ENCODE measurements around the gene BMPER. TPM values are rescaled to one million over a fixed set of nuclear protein-coding genes. Genes with fewer than 3 reads are reported as not detected.

BMPER gene
- total RNA-seq, 1 donor from 2014 or later: 5.2 TPM

DNA sequence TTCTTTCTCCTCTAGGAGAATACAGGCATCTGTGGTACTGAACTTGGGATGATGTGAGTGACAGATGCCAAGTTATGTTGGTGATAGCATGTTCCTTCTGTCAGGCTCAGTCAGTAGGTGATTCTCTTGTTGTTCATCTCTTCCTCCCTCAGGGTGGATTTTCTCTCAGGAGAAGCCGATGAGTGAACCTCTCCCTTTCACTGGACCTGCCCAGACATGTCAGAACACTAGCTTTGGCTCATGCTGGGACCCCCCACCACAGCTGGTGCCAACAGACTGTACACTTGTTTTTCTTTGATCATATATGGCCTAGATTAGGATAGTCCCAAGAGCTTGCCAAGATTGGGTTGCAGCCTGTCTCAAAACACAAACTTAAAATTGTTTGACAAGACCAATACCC, 129.4 kb downstream of the BMPER start:
- Histone ChIP-seq H3K4me3 (no peak overlapping the region), H3K36me3 (no peaks in the 10 kb centered on the region), H3K27me3 (no peaks in the 10 kb centered on the region), H3K9me3 (no peaks in the 10 kb centered on the region), H3K27ac (no peak overlapping the region), H3K4me1 (no peaks in the 10 kb centered on the region)
- DNase-seq (ENCODE audit: extremely low spot score in 2 of 2): no peak
- intact Hi-C loops (cut with DNase I): no loop called here
- no peak for TF ChIP-seq POLR2AphosphoS5 (IDR thresholded peaks at IDR 0.05; ENCODE audit: insufficient read depth in 1 of 2, low read depth in 1 of 2)
- TF ChIP-seq POLR2A (IDR thresholded peaks at IDR 0.05): no peak
- TF ChIP-seq, protein P1, sequence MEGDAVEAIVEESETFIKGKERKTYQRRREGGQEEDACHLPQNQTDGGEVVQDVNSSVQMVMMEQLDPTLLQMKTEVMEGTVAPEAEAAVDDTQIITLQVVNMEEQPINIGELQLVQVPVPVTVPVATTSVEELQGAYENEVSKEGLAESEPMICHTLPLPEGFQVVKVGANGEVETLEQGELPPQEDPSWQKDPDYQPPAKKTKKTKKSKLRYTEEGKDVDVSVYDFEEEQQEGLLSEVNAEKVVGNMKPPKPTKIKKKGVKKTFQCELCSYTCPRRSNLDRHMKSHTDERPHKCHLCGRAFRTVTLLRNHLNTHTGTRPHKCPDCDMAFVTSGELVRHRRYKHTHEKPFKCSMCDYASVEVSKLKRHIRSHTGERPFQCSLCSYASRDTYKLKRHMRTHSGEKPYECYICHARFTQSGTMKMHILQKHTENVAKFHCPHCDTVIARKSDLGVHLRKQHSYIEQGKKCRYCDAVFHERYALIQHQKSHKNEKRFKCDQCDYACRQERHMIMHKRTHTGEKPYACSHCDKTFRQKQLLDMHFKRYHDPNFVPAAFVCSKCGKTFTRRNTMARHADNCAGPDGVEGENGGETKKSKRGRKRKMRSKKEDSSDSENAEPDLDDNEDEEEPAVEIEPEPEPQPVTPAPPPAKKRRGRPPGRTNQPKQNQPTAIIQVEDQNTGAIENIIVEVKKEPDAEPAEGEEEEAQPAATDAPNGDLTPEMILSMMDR (IDR thresholded peaks at IDR 0.05): no peak

DNA sequence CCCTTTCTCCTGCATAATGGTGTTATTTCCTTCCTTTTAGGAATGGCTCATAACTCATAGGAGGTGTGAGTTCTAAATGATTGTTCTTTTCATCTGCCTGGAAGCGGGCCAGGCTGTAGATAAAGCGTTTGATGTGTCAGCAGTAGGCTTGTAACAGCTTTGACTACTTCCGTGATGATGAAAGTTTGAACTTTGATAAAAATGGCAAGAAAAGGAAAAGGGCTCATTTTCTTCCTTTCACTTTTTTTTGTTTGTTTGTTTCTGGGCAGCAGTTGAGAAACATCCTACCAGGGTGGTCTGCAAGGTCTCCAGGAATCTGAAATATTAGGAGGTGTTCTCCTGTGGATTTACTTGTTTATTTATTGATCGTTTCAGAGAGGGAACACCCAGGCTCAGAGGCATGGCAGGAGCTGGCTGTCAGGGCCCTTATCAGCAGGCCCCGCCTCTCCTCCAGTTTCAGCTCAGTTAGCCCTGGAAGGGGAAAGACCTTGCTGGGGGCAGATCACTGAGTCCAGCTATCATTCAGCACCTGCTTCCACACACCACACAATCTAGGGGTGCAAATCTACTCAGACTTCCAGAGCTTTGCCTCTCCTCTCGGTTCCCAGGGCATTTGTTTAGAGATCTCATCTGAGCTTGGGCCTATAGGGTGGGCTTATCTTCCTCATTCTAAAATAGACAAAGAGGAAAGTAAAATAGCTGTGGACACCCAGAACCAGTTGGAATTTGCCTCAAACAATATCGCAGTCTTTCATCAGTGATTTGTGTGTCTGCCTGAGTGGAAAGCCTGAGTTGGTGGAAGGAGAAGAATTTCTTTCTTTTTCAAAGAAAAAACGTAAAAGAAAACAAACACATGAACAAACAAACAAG, 130.9 kb downstream of the BMPER start:
- Histone ChIP-seq H3K9me3 (no peaks in the 10 kb centered on the region), H3K4me1 (no peaks in the 10 kb centered on the region), H3K36me3 (no peaks in the 10 kb centered on the region), H3K27me3 (no peaks in the 10 kb centered on the region), H3K27ac (no peak overlapping the region), H3K4me3 (no peak overlapping the region)
- TF ChIP-seq POLR2AphosphoS5 (IDR thresholded peaks at IDR 0.05; ENCODE audit: insufficient read depth in 1 of 2, low read depth in 1 of 2) (no peak), POLR2A (IDR thresholded peaks at IDR 0.05) (no peak)
- TF ChIP-seq, protein P1 (IDR thresholded peaks at IDR 0.05): no peak
- intact Hi-C loops (cut with DNase I): no loop called here
- DNase-seq (ENCODE audit: extremely low spot score in 2 of 2): no peak

DNA sequence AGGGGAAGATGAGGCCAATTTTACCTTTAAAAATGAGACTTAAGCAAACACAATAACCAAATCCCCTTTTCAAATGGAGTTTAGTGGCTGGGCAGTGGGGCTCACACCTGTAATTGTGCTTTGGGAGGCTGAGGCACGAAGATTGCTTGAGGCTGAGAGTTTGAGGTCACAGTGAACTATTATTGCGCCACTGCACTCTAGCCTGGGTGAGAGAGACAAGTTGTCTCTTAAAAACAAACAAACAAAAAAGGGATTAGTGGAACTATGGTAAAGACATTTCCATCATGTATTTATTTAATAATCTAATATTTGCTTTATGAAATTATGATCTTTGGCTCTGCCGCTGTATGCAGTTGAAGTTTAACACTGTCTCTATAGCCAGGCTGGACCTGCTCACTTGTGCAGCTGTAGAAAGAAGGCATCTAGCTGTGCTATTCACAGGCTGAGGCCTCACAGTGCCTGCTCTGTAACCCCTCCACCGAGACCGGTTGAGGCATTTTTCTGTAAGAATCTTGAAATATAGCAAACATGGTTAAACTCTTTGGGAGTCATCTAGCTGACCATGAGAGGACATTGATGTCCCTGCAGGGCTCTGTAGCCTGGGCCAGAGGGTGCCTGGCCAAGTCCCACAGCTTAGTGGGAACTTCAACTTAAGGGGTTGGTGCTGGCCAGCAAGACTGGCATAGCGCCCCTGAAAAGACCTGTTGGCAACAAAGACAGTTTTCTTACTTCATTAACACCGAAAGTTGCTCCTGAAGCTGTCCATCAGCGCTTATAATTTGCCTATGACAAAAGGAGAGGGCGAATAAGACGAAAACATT, 131.8 kb downstream of the BMPER start:
- no peaks in the 10 kb centered on the region for H3K36me3 ChIP-seq
- no peak overlapping the region for H3K27ac ChIP-seq
- H3K4me3 ChIP-seq: no peak overlapping the region
- H3K9me3 ChIP-seq: no peaks in the 10 kb centered on the region
- H3K4me1 ChIP-seq: no peaks in the 10 kb centered on the region
- intact Hi-C loops (cut with DNase I): no loop called here
- DNase-seq (ENCODE audit: extremely low spot score in 2 of 2): no peak
- no peaks in the 10 kb centered on the region for H3K27me3 ChIP-seq
- no peak for TF ChIP-seq POLR2AphosphoS5 (IDR thresholded peaks at IDR 0.05; ENCODE audit: insufficient read depth in 1 of 2, low read depth in 1 of 2)
- TF ChIP-seq POLR2A (IDR thresholded peaks at IDR 0.05): no peak
- TF ChIP-seq, protein P1 (IDR thresholded peaks at IDR 0.05): no peak

DNA sequence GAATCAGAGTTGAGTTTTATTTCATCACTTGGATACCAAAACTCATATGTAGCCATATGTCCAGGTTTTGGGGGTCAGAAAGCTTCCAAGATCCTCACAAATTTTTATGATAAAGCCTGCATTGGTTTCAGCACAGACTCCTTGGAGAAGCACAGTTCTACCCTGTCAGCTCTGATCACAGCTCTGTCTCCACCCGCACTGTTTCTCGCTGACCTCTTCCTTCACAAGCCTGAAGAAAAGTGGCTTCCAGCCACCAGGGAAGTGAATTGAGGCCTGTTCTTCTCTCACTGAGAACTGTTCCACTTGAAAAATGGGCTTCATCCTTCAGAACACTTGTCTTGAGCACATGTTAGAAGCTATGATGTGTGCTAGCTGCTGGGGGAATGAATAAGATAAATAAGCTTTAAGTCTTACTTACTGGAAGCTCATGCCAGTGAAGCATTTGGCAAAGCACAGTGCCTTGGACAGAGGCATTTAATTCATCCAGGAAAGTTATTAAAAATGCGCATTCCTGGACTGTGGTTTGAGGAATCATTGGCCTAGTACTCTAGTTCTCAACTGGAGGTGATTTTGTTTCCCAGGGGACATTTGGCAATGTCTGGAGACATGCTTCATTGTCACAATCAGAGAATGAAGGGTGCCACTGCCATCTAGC, 133.6 kb downstream of the BMPER start:
- no peak for TF ChIP-seq POLR2AphosphoS5 (IDR thresholded peaks at IDR 0.05; ENCODE audit: insufficient read depth in 1 of 2, low read depth in 1 of 2)
- TF ChIP-seq POLR2A (IDR thresholded peaks at IDR 0.05): no peak
- TF ChIP-seq, protein P1 (IDR thresholded peaks at IDR 0.05): no peak
- intact Hi-C loops (cut with DNase I): no loop called here

More for the DNA sequence above, 133.6 kb downstream of the BMPER start:
- no peaks in the 10 kb centered on the region for H3K9me3 ChIP-seq
- H3K4me3 ChIP-seq: no peak overlapping the region
- no peak for DNase-seq (ENCODE audit: extremely low spot score in 2 of 2)
- no peaks in the 10 kb centered on the region for H3K4me1 ChIP-seq
- H3K27ac ChIP-seq: no peak overlapping the region
- no peaks in the 10 kb centered on the region for H3K27me3 ChIP-seq
- H3K36me3 ChIP-seq: no peaks in the 10 kb centered on the region

Measured in vagina (tissue), 2 donors.